Activated CD8-positive, alpha-beta memory T cell treated with anti-CD3 and anti-CD28 coated beads for 48 hours (primary cell): ENCODE data around the gene HINT3.
"Not testable (repeated sequence)": the region's sequence is repeated elsewhere in the genome, so short reads cannot be mapped to it uniquely, and the experiment has no call there.

Experiments
- DNase-seq, 3 experiments: peaks; one replicate each; pipeline ENCODE4 v3.0.0-alpha.2; 2020; ENCODE audit warnings: low read depth in 2 of 3, low spot score in 2 of 3

The HINT3 gene

GRCh38 chr6:125956506-125957390 is at the start of gene HINT3:
Gene HINT3, plus strand, starts transcription at chr6:125956770. Its CDS starts 208 bp downstream, at chr6:125956978.
- peak; percentile 95 to 99 (median 96) for DNase-seq

- no peak for DNase-seq
These were observed 46.0 kb upstream of the HINT3 start for GRCh38 chr6:125910527-125910926.

- not testable (repeated sequence) for DNase-seq
These were observed 45.5 kb upstream of the HINT3 start for GRCh38 chr6:125911051-125911451.

- DNase-seq, result not testable (repeated sequence)
These were observed 44.1 kb upstream of the HINT3 start for GRCh38 chr6:125912430-125912829.

GRCh38 chr6:125913145-125913544 is 43.4 kb upstream of the HINT3 start:
- no peak for DNase-seq

- no peak for DNase-seq
These were observed 42.7 kb upstream of the HINT3 start for GRCh38 chr6:125913864-125914351.

GRCh38 chr6:125918230-125918629 is 38.3 kb upstream of the HINT3 start:
- DNase-seq, result no peak

- no peak for DNase-seq
These were observed 37.6 kb upstream of the HINT3 start for GRCh38 chr6:125918681-125919566.

- no peak for DNase-seq
These were observed 37.0 kb upstream of the HINT3 start for GRCh38 chr6:125919618-125920017.

GRCh38 chr6:125922322-125922860 is 34.2 kb upstream of the HINT3 start:
- no peak for DNase-seq

GRCh38 chr6:125923366-125923877 is 33.1 kb upstream of the HINT3 start:
- DNase-seq, result no peak

- no peak for DNase-seq
These were observed 32.4 kb upstream of the HINT3 start for GRCh38 chr6:125924169-125924568.

- no peak for DNase-seq
These were observed 31.7 kb upstream of the HINT3 start for GRCh38 chr6:125924697-125925358.

- DNase-seq, result no peak
These were observed 29.9 kb upstream of the HINT3 start for GRCh38 chr6:125926711-125927110.

- no peak for DNase-seq
These were observed 28.8 kb upstream of the HINT3 start for GRCh38 chr6:125927761-125928160.

- DNase-seq, result no peak
These were observed 25.7 kb upstream of the HINT3 start for GRCh38 chr6:125930765-125931418.

GRCh38 chr6:125931733-125932450 is 24.7 kb upstream of the HINT3 start:
- DNase-seq, result no peak

- DNase-seq, result no peak
These were observed 24.1 kb upstream of the HINT3 start for GRCh38 chr6:125932451-125932795.

GRCh38 chr6:125935520-125935919 is 21.1 kb upstream of the HINT3 start:
- not testable (repeated sequence) for DNase-seq

- DNase-seq, result no peak
These were observed 17.5 kb upstream of the HINT3 start for GRCh38 chr6:125939026-125939425.
